ENCODE results near the gene LRGUK.
"Not testable (repeated sequence)": the region's sequence is repeated elsewhere in the genome, so short reads cannot be mapped to it uniquely, and the experiment has no call there.

LRGUK gene

DNA sequence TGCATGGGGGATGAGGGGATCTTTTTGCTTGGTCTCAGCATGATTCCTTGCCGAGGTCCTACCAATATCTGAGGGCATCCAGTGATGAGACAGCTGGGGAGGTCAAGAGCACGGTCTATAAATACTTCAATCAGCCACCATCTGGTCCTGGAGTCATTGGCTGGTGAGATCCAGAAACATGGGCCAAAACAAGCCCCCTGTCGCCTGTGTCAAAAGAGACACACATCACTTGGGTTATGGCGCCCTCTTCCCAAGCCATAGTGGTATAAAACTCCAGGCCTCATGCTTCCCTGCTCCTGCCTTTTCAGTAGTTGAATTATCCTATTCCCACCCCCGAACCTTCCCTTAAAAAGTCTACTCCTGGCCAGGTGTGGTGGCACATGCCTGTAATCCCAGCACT lies 128.7 kb downstream of the LRGUK start:
- no peak for DNase-seq

DNA sequence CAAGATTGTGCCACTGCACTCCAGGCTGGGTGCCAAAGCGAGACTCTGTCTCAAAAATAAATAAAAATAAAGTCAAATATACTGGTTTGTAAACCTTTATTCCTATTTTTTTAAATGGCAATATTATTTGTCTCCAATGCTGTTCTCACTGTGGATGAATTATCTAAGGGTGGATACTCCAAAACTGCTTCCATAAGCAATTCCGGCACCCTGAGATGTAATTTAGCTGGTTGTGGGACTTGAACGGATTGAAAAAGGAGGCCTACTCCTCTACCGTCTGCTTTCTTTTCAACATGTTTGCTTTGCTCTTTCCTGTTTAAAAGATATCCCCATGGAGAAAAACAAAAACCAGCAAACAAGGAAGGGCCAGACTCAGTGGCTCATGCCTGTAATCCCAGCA lies 135.2 kb downstream of the LRGUK start:
- DNase-seq: no peak

DNA sequence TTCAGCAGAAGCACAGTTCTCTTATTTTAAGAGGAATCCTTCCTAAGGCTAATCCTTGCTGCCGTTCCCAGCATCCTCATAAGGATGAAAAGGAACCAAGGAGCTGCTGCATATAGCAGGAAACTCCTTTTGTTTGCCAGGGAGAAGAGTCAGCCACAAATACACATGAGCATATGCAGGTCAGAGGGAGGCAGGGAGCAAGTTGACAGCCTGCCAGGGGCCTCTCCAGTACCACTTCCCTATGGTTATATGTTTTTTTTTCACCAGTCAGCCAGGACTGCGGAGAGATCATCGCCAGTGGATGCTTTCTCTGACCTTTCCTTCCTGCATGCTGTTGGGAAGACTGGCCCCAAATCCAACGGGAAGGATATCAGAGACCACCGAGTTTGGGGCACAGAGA lies 149.8 kb downstream of the LRGUK start:
- DNase-seq: no peak

DNA sequence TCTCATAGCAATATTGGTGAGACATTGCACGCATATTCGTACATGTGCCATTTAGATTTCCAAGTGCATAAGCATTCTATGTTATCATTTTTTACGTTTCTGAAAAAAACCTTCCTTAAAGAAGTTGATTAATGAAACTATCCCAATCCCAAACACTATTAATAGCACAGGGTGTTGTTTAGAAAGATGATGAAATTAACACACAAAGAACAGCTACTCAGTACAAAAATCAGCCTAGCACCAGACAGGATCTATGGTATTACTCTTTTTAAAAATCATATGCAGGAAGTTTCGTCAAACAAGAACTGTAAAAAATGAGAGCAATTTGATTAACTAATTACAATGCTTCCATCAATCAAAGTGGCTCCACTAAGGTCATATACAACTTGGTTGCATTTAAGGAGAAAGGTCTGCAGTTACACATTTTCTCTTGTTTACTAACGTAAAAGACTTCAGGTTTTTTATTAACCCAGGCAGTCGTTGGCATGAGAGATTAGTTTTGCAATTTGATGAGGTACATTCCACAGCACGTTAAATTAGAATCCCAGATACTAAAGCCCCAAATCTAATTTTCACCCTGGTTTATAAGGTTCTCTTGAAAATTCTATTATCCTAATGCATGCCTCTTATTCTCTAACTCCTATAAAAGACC lies 151.5 kb downstream of the LRGUK start:
- no peak for DNase-seq

DNA sequence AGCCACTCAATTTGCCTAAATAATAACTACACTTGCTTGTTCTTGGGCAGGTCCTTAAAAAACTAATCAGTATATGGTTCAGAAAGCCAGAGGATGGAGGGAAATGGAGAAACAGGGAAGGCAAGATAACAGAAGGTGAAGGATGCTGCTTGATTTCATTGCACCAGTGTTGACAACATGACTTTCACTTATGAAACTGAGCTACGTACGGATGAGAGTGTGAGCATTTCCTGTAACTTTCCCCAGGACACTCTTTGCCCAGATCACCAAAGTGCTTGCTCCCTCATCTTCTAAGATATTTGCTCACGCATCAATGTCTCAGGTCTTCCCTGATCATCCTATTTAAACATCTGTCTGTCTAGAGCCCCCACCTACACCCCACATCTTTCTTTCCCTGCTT lies 152.2 kb downstream of the LRGUK start:
- no peak for DNase-seq

DNA sequence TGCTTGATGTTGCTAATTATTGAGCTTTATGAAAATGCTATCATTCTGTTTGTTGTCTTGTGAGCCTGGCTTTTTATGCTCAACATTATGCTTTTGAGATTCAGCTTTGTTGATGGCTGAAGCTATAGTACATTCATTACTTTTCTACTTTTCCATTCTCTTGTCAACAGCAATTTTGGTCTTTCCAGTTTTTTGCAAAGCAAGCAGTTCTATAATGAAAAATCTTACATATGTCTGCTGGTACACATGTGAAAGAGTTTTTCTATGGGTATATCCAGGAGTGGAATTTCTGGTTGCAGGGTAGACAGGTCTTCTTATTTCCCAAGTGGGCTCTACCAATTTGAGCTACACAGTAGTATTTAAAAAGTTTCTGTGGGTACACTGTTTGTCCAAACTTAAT lies 152.8 kb downstream of the LRGUK start:
- no peak for DNase-seq

DNA sequence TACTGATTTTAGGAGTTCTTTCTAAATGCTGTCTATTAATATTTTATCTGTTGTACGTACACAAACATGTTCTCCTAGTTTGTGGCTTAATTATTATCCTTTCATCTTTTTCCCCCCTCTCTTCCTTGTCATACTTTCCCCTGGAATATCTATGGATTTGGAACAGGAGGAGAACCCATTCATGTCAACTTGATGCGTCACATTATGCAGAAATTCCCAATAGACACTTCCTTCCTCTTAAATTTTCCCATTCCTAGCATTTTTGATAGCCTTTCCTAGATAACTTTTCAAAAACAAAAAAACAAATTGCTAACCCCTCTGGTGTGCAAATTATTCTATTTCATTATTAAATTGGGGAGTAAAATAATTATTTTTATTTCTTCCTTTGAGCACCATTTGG lies 153.4 kb downstream of the LRGUK start:
- DNase-seq: no peak

DNA sequence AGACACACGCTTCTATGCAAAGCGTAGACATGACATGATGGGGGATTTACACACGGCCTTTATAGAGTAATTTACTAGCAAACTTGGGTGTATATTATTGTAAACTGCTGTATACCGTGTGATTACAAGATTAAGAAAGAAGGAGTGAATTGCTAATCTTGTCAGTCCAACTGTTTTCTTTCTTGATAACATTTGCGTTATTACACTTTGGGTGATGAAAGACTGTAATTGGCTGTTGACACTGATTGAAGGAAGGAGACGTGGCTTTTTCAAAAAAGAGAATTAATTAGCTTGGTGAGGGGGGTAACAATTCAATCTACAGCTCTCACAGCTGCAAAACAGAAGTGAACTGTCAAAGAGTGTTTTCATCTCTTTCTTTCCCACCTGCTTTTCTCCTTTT lies 156.9 kb downstream of the LRGUK start:
- no peak for DNase-seq

DNA sequence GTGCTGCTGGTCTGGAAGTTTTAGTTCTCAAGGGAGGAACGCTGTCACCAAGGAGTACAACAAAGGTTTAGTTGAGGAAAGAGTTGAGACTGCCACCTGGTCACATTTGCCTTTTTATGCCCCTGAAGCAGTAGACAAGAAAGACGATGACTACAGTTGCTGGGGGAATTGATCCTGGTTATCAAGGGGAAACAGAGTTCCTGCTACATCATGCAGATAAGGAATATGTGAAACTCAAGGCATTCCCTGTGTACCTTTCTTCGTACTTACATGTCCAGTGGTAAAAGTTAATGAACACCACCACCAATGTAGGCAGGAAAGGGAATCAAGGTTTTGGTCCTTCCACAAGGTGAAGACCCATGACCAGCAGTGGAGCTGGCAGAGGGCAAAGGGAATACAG lies 157.8 kb downstream of the LRGUK start:
- DNase-seq: no peak

DNA sequence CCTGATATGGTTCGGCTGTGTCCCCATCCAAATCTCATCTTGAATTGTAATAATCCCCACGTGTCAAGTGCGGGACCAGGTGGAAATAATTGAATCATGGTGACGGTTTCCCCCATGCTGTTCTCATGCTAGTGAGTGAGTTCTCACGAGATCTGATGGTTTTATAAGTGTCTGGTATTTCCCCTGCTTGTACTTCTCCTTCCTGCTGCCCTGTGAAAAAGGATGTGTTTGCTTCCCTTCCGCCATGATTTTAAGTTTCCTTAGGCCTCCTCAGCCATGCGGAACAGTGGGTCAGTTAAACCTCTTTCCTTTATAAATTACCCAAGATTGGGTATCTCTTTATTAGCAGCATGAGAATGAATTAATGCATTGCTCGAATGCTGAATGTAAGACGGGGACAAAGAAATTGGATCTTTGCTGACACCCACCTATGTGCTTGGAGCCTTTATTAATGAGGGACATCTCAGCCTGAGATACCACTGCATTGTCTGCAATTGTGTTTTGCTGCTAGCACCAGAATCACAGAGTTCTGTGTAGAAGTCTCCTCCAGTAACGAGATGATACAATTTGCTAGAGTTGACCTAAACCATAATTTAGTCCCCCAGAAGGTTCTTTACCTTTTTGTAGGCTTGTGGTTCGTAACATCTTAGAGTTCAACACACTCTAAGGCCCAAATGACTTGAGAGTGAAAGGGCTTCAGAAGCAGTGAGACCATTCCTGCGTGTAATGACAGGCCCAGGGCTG lies 160.9 kb downstream of the LRGUK start:
- no peak for DNase-seq

DNA sequence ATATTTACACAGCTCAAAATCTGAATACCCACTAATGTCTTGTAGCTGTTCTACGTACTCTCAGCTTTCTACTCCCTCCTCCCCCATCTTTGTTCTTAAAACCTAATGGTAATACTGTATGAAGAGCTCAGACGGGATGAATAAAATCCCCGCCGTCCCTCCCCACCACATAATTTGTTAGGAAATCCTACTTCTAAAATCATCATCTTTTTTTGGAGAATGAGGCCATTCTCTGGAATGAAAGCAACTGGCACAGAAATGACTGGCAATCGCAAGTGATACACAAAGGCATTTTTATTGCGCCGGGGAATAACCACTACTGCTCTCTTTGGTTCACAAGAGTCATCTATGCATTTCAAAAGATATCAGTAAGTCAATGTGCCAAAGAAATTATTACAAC lies 162.3 kb downstream of the LRGUK start:
- no peak for DNase-seq

DNA sequence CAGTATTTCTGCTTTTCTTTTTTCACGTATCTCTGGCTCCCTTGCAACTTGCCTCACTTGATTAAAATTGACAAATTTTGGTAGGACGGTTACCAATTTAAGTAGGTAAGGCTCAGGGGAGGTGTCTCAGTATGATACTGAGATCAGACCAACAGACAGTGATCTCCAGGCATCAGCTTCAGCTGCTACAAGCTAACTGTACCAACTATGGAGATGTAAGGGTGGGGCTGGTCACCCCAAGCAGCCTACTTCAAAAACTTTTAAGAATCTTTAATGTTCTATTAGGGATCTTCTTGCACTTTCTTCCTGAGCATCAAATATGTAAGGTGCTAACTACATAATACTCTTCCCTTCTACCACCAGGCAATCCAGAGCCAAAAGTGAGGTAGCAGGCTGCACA lies 162.7 kb downstream of the LRGUK start:
- DNase-seq: no peak

DNA sequence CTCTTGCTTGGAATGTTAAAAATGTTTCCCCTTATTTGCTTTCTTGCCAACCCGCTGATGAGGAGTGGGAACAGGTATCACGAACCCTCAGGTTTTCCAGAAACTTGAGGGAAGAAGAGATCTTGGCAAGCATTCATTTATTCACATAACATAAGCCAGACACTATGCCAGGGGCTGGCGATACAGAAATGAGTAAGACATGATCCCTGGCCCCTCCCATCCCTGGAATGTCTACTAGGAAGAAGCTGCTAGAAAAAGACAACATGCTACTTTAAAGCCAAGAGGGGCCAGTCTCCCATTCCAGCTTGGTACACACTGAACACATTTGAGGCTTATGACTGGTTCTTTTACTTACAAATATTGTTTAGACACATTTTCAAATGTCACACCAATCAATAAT lies 163.1 kb downstream of the LRGUK start:
- no peak for DNase-seq

DNA sequence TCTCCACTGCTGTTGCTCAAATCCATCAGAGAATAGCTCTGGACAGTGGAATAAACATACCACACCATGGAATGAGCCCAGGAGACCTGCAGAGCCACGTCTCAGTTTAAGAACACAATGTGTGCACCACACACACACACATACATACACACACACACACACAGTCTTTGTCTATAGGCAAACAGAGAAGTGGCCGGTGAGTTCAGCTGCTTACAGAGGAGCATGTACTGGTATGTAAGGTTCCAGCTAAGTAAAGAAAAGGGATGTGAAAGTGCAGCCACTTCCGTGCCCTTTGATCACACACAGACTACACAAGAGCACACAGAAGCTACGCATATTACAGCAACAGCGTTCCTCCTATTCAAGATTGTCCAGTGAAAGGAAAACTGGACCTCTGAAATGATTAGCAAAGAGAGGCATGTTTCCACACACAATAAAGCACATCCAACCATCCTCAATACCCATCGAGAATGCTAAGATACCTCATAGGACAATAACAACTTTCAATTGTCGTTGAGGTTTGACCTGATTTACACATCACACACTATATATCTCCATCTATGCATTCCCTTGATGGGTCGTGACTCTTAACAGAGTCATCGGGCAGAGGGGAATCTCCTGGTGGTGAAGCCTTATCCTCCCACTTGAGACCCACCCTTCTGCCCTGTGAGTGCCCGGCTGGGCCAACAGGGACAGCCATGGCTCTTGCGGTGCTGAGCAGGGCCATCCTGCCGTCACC lies 166.0 kb downstream of the LRGUK start:
- DNase-seq: no peak

DNA sequence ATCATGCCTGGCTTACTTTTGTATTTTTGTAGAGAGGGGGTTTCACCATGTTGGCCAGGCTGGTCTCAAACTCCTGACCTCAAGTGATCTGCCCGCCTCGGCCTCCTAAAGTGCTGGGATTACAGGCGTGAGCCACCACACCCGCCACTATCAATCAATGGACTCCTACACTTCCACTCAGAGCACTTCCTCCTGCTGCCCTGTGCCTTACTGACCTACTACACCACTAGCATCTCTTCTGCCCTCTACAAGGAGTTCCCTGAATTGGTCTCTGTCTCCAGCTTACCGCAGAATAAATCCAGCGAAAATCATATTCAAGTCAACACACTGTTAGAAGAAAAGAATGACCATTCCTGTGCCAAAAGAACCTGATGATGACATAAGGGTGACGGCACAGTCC lies 168.8 kb downstream of the LRGUK start:
- DNase-seq: not testable (repeated sequence)

DNA sequence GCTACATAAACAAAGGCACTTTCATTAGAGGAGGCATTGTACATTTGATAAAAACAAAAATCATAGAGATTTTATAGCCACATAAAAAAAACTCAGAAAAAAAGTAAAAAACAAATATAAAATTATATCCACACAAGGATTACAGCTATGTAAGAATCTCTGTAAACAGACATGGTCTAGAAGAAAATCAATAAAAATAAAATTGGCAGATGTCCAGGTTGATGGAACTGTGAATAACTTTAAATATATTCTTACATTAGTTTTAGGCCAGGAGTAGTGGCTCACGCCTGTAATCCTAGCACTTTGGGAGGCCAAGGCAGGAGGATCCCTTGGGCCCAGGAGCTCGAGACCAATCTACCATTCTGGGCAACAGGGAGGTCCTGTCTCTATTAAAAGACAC lies 170.3 kb downstream of the LRGUK start:
- DNase-seq: no peak

DNA sequence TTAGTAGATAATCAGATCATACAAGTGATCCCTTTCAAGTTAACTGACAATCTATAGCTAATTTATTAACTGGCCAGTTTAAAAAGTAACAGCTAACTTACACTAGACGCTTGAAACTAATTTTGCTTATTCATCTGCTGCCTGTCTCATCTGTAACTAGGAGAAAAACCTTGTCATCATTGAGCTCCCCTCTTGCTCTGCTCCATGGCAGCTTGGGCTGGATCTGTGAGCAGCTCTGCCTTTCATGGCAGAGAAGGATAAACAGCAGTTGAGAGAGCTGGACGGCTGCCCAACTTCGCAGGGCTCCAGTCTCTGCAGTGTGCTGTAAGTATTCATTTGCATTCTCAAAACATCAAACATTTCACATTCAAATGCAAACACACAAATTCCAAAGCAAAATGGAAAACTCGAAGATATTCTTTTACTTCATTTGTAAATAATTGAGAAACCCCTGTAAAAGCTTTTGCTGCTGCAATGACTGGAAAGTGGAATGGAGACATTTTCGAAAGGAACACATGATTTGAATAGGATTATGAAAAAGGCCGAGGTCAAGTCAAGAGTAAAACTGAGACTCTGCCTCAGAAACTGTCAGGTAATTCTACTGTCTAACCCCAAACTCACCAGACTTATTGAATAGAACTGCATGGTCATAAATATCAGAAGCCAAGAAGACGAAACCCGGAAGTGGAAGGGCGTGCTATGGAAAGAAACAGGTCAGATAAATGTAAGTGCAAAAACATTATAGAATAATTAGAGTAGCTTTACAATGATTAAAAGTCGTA lies 172.0 kb downstream of the LRGUK start:
- DNase-seq: no peak

DNA sequence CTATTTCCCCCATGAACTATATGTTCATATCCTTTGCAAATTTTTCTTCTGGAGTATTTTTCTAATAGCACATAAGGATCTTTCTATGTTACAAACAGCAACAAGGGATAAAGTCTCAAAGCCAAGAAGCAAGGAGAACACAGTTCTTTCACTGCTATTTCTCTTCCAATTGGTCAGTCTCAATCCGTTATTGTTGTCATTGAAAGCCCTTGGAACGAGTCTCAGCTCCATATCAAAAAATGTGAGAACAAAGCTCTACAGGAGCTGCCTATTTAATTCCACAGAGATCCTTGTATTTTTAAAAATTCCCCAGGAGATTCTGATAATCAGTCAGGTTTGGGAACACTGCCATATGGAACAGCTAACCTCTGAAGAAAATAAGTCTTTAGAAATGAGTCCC lies 173.8 kb downstream of the LRGUK start:
- DNase-seq: no peak

DNA sequence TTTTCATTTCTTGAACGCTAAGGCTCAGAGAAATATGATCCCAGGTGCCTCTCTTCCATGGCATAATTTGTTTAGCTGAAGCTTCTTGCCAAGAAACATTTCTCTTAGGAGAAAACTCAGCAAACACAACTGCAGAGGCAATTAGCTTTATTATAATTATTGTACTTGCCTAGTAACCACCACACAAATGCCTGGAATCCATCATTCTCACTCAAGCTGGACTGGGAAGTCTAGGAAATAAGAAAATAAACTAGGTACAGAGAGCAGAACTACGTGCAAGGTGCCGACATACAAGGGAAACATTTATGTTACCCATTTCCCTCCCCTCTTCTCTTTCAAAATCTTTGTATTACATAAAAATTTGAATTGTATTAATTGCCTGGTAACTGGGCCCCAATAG lies 174.5 kb downstream of the LRGUK start:
- no peak for DNase-seq

DNA sequence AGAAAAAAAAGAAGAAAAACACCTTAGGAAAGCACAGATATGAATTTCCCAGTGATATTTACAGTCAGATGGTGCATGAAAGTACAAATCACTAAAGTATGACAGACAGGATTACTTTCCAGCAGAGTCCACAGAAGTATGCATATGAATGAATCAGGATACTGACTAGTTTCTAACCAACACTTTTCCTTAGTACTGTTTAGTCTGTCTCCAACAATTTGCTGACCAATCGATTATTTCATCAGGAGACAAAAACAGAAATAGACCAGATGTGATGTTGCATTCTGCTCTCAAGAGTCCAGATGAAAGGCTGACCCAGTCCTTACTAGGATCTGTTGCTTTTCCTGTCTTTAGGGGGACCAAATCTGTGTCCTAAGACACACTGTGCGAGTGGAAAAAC lies 175.0 kb downstream of the LRGUK start:
- no peak for DNase-seq

DNA sequence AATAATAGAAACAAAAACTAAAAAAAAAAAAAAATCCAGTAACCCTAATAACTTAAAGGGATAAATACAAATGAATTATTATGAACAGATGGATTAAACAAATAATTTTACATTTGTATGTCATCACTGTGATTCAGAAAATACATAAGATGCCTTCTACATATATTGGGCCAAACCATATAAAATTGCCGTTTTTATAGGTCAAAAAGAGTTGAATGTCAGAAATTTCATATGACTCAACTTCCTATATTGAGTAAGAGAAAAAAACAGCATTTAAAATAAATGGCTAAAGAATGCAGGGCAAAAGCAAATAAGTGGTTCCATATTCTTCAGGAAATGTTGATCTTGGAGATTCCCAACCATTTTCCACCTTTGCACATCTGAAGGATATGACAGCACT lies 180.2 kb downstream of the LRGUK start:
- DNase-seq: no peak

DNA sequence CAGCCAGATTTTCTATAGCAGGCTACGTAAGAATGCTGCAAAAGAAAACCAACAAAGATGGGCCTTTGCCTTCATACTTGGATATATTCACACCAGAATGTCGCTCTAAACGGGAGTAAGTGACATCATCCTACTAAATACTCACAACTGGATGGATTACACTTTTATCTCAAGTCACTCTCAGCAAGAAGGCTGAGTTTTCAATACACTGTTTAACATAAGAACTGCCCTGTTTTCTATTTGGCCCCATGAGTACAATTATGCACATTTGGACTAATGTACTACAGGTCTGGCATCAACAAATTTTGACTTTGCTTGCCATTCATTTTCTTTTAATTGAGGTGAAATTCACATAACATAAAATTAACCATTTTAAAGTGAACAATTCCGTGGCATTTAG lies 181.4 kb downstream of the LRGUK start:
- no peak for DNase-seq

DNA sequence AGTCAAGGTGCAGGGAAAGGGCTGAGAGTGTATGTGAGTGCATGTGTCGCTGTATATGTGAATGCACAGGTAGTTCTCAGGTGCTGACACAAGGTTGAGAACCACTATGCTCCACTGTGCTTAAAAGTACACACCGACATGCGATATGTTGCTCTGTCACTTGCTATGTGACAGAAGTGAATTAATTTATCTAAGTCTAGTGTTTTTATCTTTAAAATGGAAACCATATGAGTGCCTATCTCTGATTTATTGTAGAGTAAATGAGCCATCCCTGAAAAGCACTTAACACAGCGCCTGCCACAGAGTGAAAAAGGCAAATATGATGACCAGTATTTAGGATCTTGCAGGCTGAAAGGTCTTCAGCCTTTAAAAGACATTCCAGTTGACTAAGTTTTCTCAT lies 184.7 kb downstream of the LRGUK start:
- no peak for DNase-seq

Measured in T-helper 9 cell (primary cell).